T-helper 1 cell treated with Interleukin-12 subunit alpha and Interleukin-12 subunit beta and Interleukin-4 antibody, amounts not matched to agents 30 ng/mL and 1 ng/mL, for 36 hours (primary cell): ENCODE results near the gene DCTN5. TPM values are rescaled to one million over a fixed set of nuclear protein-coding genes. Genes with fewer than 3 reads are reported as not detected.

ENCODE experiments used
- intact Hi-C: fragments of 100-400 bp; cut with micrococcal nuclease; formaldehyde crosslinking; loops from one replicate; pipeline ENCODE4 v1.15.1; 2024
- total RNA-seq: library from RNA; stranded (reverse); gene quantifications from 2 replicates; pipeline ENCODE4 v1.2.3, GENCODE V29; 2022

The DCTN5 gene
- total RNA-seq, 1 donor from 2014 or later, result 106 TPM

DNA sequence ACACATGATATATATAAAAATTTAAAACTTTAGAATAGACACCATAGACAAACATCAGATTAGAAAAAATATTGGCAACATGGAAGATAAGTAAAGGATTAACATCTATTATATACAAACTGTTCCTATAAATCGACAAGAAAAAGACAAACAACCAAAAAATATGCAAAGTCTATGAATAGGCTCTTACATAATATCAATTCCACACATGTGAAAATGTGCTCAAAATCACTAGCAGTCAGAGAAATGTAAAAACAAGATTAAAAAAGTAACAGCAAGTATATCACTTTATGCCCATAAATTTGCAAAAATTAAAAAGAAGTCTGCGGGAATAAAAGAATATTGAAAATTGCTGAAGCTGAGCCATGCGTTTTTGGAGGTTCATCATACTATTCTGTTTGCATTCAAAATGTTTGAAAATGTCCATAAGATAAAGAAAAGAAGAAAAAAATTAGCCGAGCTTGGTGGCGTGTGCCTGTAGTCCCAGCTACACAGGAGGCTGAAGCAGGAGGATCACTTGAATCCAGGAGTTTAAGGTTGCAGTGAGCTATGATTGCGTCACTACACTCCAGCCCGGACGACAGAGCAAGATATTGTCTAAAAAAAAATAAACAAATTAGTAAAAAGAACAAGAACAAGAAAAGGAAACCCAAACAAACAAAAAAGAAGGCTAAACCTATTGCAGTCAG, 83.0 kb downstream of the DCTN5 start:
- intact Hi-C loops, result no loop called here

DNA sequence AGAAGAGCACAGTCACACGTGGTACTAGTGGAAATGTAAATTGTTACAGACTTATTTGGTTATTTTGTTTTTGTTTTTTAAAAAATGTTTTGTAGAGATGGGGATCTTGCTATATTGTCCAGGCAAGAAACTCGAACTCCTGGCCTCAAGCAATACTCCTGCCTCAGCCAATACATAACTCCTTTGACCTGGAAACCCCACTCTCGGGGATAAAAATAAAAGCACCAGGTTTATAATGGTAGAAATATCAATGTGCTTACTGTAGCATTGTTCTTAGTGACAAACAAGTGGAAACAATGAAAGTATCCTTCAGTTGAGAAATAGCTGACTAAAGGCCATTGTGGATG, 83.5 kb downstream of the DCTN5 start:
- intact Hi-C loops, result no loop called here

DNA sequence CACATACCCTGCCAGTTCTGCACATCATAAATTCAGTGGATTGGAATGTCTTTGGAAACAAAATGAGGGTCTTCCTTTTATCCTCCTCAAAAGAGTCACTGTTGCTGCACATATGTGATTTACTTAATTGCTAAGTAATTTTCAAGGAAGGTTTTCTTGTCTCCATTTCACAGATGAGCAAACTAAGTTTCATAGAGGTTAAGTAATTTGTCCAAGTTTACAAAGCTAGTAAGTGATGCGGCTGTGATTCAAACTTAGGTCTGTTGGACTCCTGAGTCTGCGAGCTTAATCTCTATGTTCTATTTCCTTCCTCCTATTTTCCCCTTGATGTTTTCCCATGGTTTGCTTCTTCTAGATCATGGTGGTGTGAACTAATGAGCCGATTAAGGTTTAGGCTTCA, 85.4 kb downstream of the DCTN5 start:
- intact Hi-C loops, result no loop called here

Other genes starting within 250 kb of the DCTN5 start
- 24.0 and 25.4 TPM in 2 replicates for gene COG7, start 188.3 kb upstream of the DCTN5 start, total RNA-seq
- gene GGA2, start 131.0 kb upstream of the DCTN5 start, total RNA-seq, result 92.4 and 96.3 TPM in 2 replicates
- gene EARS2, start 84.1 kb upstream of the DCTN5 start, total RNA-seq, result 19.8 and 20.2 TPM in 2 replicates
- 54.8 and 57.6 TPM in 2 replicates for gene UBFD1, start 83.7 kb upstream of the DCTN5 start, total RNA-seq
- gene NDUFAB1, start 45.1 kb upstream of the DCTN5 start, total RNA-seq, result 90.3 and 97.2 TPM in 2 replicates
- 26.8 and 27.2 TPM in 2 replicates for gene PALB2, start 156 bp upstream of the DCTN5 start, total RNA-seq
- 73.4 and 78.1 TPM in 2 replicates for gene PLK1, start 37.4 kb downstream of the DCTN5 start, total RNA-seq
- not detected in 2 replicates for gene ERN2, start 71.8 kb downstream of the DCTN5 start, total RNA-seq
- not detected in 2 replicates for gene CHP2, start 113.6 kb downstream of the DCTN5 start, total RNA-seq
- gene PRKCB, start 194.5 kb downstream of the DCTN5 start, total RNA-seq, result 78.0 and 79.4 TPM in 2 replicates